Peyer's patch (tissue), 4 donors: Measurements from ENCODE around the gene PLK3. TPM values are rescaled to one million over a fixed set of nuclear protein-coding genes. Genes with fewer than 3 reads are reported as not detected.

Source experiments
- DNase-seq, 3 donors: peaks; one replicate each; pipeline ENCODE4 v3.0.0-alpha.2; 2017 to 2019
- H3K27ac ChIP-seq, 4 donors: fragments of 200-600 bp; sonication (generic); one replicate each; pipeline ENCODE4 v1.5.1; 2016 to 2019
- H3K27me3 ChIP-seq, 2 donors: fragments of 200-600 bp; sonication (generic); one replicate each; pipeline ENCODE4 v1.5.1; 2019
- H3K36me3 ChIP-seq, 3 donors: fragments of 200-600 bp; sonication (generic); one replicate each; pipeline ENCODE4 v1.5.1; 2016 to 2019
- H3K4me1 ChIP-seq, 4 donors: fragments of 200-600 bp; sonication (generic); one replicate each; pipeline ENCODE4 v1.5.1; 2016 to 2019
- H3K4me3 ChIP-seq, 4 donors: fragments of 200-600 bp; sonication (generic); 1 replicate in 3 of 4; 2 replicates in 1 of 4; pipeline ENCODE4 v1.5.1; 2016 to 2019; ENCODE audit warnings: mild to moderate bottlenecking in 1 of 4
- H3K9me3 ChIP-seq, 4 donors: fragments of 200-600 bp; sonication (generic); one replicate each; pipeline ENCODE4 v1.5.1; 2016 to 2019; ENCODE audit warnings: mild to moderate bottlenecking in 1 of 4
- CTCF ChIP-seq, 6 experiments: fragments of 450-650 bp in 4 of 6; fragments of 200-600 bp in 2 of 6; sonication (generic) in 1 of 6; IDR thresholded peaks; one replicate each; pipeline ENCODE4 v1.5.1; 2017 to 2019; ENCODE audit warnings: antibody characterized with exemption in 6 of 6, mild to moderate bottlenecking in 3 of 6, moderate library complexity in 1 of 6
- POLR2A ChIP-seq, 2 donors: fragments of 450-650 bp; IDR thresholded peaks; one replicate each; pipeline ENCODE4 v1.5.1; 2017; ENCODE audit warnings: antibody characterized with exemption in 2 of 2, mild to moderate bottlenecking in 2 of 2, moderate library complexity in 2 of 2
- total RNA-seq, 4 donors: library from RNA; depleted of rRNA; stranded (reverse); fragments of >200 nt; gene quantifications; one replicate each; pipeline ENCODE4 v1.1.0, GENCODE V29; 2016

Gene PLK3
- total RNA-seq, 4 donors from 2014 or later, result 7.7 to 28.1 (median 23.5) TPM

- Histone ChIP-seq H3K4me3 (no peak overlapping the region), H3K27ac (no peak overlapping the region), H3K27me3 (no peaks in the 10 kb centered on the region), H3K36me3 (no peaks in the 10 kb centered on the region), H3K4me1 (no peaks in the 10 kb centered on the region), H3K9me3 (no peaks in the 10 kb centered on the region)
- no peak for DNase-seq
- TF ChIP-seq CTCF (IDR thresholded peaks at IDR 0.05) (no peak), POLR2A (IDR thresholded peaks at IDR 0.05) (no peak)
These were observed 27.9 kb downstream of the PLK3 start for GRCh38 chr1:44828003-44828651.

- Histone ChIP-seq H3K9me3 (no peaks in the 10 kb centered on the region), H3K36me3 (no peaks in the 10 kb centered on the region), H3K27me3 (no peaks in the 10 kb centered on the region), H3K4me1 (no peaks in the 10 kb centered on the region), H3K4me3 (no peak overlapping the region), H3K27ac (no peak overlapping the region)
- TF ChIP-seq POLR2A (IDR thresholded peaks at IDR 0.05), result no peak
- no peak for TF ChIP-seq CTCF (IDR thresholded peaks at IDR 0.05)
- no peak for DNase-seq
These were observed 28.8 kb downstream of the PLK3 start for GRCh38 chr1:44828841-44829440.

- DNase-seq, result no peak
- H3K27ac ChIP-seq, result no peak overlapping the region
- no peaks in the 10 kb centered on the region for H3K36me3 ChIP-seq
- no peaks in the 10 kb centered on the region for H3K27me3 ChIP-seq
- no peak for TF ChIP-seq CTCF (IDR thresholded peaks at IDR 0.05)
- no peak for TF ChIP-seq POLR2A (IDR thresholded peaks at IDR 0.05)
- H3K4me1 ChIP-seq, result no peaks in the 10 kb centered on the region
- no peak overlapping the region for H3K4me3 ChIP-seq
- H3K9me3 ChIP-seq, result no peaks in the 10 kb centered on the region
These were observed 29.6 kb downstream of the PLK3 start for GRCh38 chr1:44829506-44830384.

GRCh38 chr1:44830900-44831304, 30.7 kb downstream of the PLK3 start:
- Histone ChIP-seq H3K4me3 (no peak overlapping the region), H3K4me1 (no peaks in the 10 kb centered on the region), H3K9me3 (no peaks in the 10 kb centered on the region), H3K27ac (no peak overlapping the region), H3K27me3 (no peaks in the 10 kb centered on the region), H3K36me3 (no peaks in the 10 kb centered on the region)
- no peak for DNase-seq
- no peak for TF ChIP-seq POLR2A (IDR thresholded peaks at IDR 0.05)
- TF ChIP-seq CTCF (IDR thresholded peaks at IDR 0.05), result no peak

GRCh38 chr1:44831516-44831915, 31.3 kb downstream of the PLK3 start:
- Histone ChIP-seq H3K27me3 (no peaks in the 10 kb centered on the region), H3K27ac (no peak overlapping the region), H3K36me3 (no peaks in the 10 kb centered on the region), H3K4me3 (no peak overlapping the region), H3K9me3 (no peaks in the 10 kb centered on the region), H3K4me1 (no peaks in the 10 kb centered on the region)
- TF ChIP-seq CTCF (IDR thresholded peaks at IDR 0.05) (no peak), POLR2A (IDR thresholded peaks at IDR 0.05) (no peak)
- DNase-seq, result no peak
